NCI-H2081 (cell line): ENCODE measurements around the gene HOXD10.

ENCODE experiments used
- DNase-seq, 2 experiments: peaks; one replicate each; lab custom pipeline; 2025; lab: John Stamatoyannopoulos, UW

Gene HOXD10

GRCh38 chr2:176096243-176096985 lies 20.2 kb upstream of the HOXD10 start:
- no peak for DNase-seq

DNA sequence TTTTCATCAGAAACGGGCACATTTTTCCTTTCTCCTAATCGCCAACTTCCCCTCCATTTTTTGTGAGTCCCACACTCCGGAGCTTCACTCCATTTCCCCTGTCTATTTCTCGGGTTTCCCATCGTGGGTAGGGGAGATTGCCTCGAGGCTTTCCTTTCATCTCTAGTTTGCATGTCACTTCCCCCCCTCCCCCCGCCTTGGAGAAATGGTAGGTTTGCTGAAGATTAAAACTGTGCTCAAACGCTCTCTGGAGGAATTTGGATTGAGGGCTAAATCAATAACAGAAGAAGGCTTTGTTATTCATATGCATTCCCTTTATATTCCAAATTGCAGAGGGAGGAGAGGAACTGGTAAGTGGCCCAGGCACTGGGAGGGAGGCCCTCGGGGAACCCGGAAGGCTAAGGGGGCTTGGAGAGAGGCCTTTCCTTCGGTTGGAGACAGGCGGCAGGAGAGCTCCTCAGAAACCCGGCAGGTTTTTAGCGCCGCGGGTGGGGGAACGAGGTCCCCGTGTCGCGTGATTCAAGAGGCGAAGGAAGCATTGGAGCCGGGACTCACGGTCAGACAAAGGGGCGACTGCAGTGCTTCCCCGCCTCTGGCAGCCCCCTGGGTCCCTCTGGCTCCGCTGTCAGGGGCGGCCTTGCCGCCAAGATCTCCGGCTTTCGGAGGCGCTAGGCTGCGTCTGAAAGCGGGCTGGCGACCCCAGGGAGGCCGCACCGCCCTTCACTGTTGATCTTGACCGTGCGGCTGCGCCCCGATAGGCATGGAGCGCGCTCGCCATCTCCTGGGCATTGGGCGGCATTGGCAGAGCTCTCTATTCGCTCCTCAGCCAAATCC lies 19.4 kb upstream of the HOXD10 start:
- peak; percentile 88 to 90 for DNase-seq

GRCh38 chr2:176097820-176098365 lies 18.7 kb upstream of the HOXD10 start:
- DNase-seq, result no peak

GRCh38 chr2:176098366-176099158 lies 18.0 kb upstream of the HOXD10 start:
- DNase-seq, result no peak

- no peak for DNase-seq
These were observed 17.3 kb upstream of the HOXD10 start for GRCh38 chr2:176099159-176099727.

GRCh38 chr2:176099728-176100546 lies 16.6 kb upstream of the HOXD10 start, which contains the start of gene HOXD12:
TSS of gene HOXD12 (plus strand) at chr2:176099795. CDS start at chr2:176099802, 7 bp downstream.
- no peak for DNase-seq

DNA sequence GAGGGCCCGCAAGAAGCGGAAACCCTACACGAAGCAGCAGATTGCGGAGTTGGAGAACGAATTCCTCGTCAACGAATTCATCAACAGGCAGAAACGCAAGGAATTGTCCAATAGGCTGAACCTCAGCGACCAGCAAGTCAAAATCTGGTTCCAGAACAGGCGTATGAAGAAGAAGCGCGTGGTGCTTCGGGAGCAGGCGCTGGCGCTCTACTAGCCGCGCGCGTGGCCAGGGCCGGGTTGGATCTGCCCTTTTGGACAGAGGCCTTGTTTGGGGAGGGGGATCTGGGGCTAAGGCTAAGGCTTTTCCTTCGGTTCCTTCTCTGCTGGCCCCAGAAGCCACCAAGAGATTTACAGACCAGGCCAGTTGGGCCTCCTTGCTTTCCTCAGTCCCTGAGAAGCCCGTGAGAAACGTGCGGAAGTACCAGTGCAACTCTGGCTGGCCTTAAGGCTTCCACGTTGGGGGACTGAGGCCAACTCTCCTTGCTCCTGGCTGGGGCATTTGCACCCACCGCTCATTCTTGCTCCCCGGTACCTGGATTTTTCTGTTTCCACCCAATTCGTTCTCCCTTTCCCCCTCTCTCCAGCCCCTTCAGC lies 15.9 kb upstream of the HOXD10 start:
- no peak for DNase-seq

- DNase-seq, result no peak
These were observed 15.3 kb upstream of the HOXD10 start for GRCh38 chr2:176101216-176101830.

- no peak for DNase-seq
These were observed 14.7 kb upstream of the HOXD10 start for GRCh38 chr2:176101842-176102241.

- no peak for DNase-seq
These were observed 14.2 kb upstream of the HOXD10 start for GRCh38 chr2:176102309-176102866.

- DNase-seq, result no peak
These were observed 13.4 kb upstream of the HOXD10 start for GRCh38 chr2:176103194-176103593.

GRCh38 chr2:176103742-176104315 lies 12.7 kb upstream of the HOXD10 start:
- DNase-seq, result no peak

DNA sequence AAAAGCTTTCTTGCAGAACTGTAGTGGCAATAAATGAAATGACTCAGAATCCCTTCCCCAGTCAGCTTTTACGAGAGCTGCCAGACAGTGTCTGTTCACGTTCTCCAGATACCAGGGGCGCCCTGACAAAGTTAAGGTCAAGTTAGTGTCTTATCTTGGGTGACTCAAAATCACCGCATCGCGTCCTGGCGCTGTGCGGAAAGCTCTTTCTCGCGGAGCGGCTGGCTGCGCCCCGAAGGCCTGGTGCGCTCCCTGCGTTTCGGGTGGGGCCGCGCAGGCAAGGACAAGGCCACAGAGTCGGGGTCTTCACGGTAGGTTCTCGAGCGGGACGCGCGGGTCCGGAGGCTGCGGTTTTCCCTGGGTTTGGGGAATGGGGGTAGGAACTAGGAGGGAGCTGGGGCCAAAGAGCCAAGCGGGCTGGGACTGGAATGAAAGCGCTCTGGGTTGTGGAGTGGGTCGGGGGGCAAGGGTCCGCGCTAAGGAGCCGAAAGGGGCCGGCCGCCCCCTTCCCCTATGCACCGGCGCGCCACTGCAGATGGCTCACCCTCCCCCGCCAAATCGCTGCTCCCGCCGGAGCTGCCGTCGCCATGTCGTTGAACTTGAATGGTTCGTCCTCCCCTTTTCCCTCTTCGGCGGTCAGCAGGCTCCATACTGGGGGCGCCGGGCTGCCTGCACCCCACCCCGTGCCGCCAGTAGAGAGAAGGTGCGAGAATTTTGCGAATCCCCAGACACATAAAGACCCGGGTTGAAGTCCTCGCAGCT lies 12.1 kb upstream of the HOXD10 start:
- no peak for DNase-seq

GRCh38 chr2:176105078-176105729 lies 11.4 kb upstream of the HOXD10 start:
- no peak for DNase-seq

DNA sequence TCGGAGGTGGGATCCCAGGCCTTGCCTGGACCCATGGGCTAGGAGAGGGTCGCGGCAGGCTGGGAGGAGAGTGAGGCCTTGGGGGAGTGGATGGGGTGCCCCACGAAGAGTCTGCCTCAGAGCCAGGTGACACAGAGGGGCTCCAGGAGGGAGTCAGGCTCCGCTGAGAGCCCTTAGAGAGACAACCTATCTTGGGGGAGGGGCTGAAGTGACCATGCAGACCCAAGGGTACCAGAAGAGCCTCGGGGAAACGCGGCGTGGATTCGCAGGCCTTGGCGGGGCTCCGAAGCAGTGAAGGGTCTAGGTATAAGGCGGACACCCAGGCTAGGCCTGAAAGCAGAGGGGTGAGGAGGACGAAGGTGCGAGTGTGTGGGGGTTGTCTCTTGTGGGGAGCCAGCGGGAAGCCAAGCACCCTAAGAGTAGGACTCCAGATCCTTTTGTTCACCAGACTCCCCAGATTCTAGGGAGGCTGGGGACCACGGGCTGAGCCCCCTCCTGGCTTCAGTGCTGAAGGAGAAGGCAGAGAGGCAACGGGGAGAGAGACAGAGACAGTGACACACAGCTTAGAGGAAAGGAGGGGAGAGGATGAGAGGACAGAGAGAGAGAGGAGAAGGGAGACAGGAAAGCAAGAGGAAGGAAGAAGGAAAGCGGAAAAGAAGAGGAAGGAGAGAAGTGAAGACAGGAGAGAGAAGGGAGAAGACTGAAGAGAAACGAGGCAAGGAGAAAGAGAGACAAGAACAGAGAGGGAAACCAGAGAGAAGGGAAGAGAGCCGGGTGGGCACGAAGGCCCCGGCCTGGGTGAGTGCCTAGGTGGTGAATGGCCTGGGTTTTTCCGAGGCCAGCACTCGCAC lies 10.6 kb upstream of the HOXD10 start:
- DNase-seq, result no peak

DNA sequence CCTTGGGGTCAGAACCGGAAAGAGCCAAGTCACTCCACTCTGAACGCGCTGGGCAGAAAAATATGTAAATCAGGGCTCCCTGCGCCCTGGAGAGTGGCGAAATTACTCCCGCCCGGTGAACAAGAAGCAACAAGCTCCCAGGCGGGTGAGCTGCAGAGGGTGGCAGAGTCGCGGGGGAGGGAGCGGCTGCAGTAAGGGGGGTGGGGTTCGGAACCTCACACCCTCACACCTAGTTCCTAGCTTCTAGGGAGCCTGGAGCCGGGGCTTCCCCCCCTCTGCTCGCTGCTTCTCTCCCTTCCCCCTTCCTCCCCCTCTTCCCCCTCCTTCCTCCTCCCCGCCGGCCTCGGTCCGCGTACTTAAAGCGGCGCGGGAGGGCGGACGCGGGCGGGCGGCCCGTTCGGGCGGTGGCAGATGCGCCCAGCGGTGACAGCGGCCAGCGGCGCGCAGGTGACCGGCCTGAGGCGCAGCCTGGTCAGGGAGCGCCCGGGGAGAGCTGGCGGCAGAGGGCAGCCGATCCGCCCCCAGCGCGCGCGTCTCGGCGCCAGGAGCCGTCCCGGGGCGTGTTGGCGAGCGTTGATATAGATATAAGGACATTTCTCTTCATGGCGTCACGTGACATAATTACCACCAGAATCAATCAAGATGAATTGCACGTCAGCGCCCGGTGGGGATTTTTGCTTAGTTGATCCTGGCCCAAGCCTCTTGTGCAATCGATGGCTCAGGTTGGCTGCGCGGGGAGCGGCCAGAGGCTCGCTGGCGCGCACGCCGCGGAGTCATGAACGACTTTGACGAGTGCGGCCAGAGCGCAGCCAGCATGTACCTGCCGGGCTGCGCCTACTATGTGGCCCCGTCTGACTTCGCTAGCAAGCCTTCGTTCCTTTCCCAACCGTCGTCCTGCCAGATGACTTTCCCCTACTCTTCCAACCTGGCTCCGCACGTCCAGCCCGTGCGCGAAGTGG lies 9.7 kb upstream of the HOXD10 start, which contains the start of gene HOXD11:
Gene HOXD11, plus strand, starts transcription at position 700 of the 959 bp plus-strand sequence. Its CDS starts 76 bp downstream, at position 776.
- DNase-seq, result peak; percentile 89 to 94
